ENCODE data around the gene MAGEA10. TPM values are rescaled to one million over a fixed set of nuclear protein-coding genes. Genes with fewer than 3 reads are reported as not detected.

The MAGEA10 gene
- total and polyA plus RNA-seq, 9 of the 15 experiments (the other 6 are each of a cell fraction or from before 2014, with no cell fraction given) = 0.06 to 0.45 (median 0.15) TPM; not detected in 4

DNA sequence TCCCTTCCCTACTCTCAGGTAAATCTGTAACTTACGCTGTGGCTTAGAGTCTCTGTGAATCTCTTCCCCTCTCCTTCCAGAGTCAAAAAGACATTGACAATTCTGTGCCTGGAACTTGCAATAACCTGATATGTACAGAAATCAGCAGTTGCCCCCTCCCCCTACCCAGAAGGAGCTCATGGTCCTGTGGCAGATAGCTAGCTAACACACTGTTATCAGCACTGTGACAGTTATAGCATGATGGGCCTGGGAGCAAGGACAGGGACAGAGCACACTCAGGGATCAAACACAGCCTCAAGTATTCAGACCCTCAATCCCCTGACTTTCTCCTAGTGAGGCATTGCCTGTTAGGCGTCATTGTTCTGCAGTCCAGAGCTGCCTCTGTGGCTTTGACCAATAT is 18.7 kb upstream of the MAGEA10 start (continued):
- no peak for TF ChIP-seq ZNF184 (CRISPR knock-in tag; IDR thresholded peaks at IDR 0.05)
- TF ChIP-seq HNRNPL (IDR thresholded peaks at IDR 0.05; ENCODE audit: low read depth, low read length) = no peak
- TF ChIP-seq KLF16 (IDR thresholded peaks at IDR 0.05) = 0 out of 2 replicates have a peak, but pooled peaks have one; percentile 26
- peak; percentile 49; the same call in 1 of the 2 replicates for TF ChIP-seq POLR2AphosphoS5 (IDR thresholded peaks at IDR 0.05; ENCODE audit: control insufficient read depth, insufficient read depth, low read depth, low read length)
- no peak for TF ChIP-seq PHF20 (IDR thresholded peaks at IDR 0.05; ENCODE audit: partially characterized antibody)
- no peak for TF ChIP-seq ZNF274 (IDR thresholded peaks at IDR 0.05; ENCODE audit: borderline replicate concordance, low read depth, low read length)
- no peak for TF ChIP-seq ZSCAN29 (IDR thresholded peaks at IDR 0.05)
- TF ChIP-seq, protein P1, sequence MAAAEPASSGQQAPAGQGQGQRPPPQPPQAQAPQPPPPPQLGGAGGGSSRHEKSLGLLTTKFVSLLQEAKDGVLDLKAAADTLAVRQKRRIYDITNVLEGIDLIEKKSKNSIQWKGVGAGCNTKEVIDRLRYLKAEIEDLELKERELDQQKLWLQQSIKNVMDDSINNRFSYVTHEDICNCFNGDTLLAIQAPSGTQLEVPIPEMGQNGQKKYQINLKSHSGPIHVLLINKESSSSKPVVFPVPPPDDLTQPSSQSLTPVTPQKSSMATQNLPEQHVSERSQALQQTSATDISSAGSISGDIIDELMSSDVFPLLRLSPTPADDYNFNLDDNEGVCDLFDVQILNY (CRISPR knock-in tag; IDR thresholded peaks at IDR 0.05) = no peak
- TF ChIP-seq CBX1 (IDR thresholded peaks at IDR 0.05; ENCODE audit: low read depth) = no peak
- no peak for TF ChIP-seq HSF4 (CRISPR knock-in tag; IDR thresholded peaks at IDR 0.05; ENCODE audit: borderline replicate concordance)
- TF ChIP-seq SIRT6 (IDR thresholded peaks at IDR 0.05; ENCODE audit: low read depth, low read length) = no peak
- TF ChIP-seq MCM7 (IDR thresholded peaks at IDR 0.05) = no peak
- no peak for TF ChIP-seq ETV1 (tag; conservative IDR thresholded peaks at IDR 0.05; ENCODE audit: low read depth)
- TF ChIP-seq, protein P2, sequence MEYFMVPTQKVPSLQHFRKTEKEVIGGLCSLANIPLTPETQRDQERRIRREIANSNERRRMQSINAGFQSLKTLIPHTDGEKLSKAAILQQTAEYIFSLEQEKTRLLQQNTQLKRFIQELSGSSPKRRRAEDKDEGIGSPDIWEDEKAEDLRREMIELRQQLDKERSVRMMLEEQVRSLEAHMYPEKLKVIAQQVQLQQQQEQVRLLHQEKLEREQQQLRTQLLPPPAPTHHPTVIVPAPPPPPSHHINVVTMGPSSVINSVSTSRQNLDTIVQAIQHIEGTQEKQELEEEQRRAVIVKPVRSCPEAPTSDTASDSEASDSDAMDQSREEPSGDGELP (CRISPR knock-in tag; IDR thresholded peaks at IDR 0.05; ENCODE audit: borderline replicate concordance) = peak; percentile 35
- TF ChIP-seq TRIM24 (IDR thresholded peaks at IDR 0.05) = peak; percentile 48 to 59; a peak in 3 of 4 replicates
- TF ChIP-seq, protein P3, sequence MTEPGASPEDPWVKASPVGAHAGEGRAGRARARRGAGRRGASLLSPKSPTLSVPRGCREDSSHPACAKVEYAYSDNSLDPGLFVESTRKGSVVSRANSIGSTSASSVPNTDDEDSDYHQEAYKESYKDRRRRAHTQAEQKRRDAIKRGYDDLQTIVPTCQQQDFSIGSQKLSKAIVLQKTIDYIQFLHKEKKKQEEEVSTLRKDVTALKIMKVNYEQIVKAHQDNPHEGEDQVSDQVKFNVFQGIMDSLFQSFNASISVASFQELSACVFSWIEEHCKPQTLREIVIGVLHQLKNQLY (CRISPR knock-in tag; conservative IDR thresholded peaks at IDR 0.05) = no peak
- TF ChIP-seq, protein P4, sequence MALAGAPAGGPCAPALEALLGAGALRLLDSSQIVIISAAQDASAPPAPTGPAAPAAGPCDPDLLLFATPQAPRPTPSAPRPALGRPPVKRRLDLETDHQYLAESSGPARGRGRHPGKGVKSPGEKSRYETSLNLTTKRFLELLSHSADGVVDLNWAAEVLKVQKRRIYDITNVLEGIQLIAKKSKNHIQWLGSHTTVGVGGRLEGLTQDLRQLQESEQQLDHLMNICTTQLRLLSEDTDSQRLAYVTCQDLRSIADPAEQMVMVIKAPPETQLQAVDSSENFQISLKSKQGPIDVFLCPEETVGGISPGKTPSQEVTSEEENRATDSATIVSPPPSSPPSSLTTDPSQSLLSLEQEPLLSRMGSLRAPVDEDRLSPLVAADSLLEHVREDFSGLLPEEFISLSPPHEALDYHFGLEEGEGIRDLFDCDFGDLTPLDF (CRISPR knock-in tag; IDR thresholded peaks at IDR 0.05) = no peak
- peak; percentile 59; the same call in 1 of the 2 replicates for TF ChIP-seq ZEB2 (IDR thresholded peaks at IDR 0.05)
- no peak for TF ChIP-seq ZNF311 (CRISPR knock-in tag; IDR thresholded peaks at IDR 0.05)
- no peak for TF ChIP-seq ZNF785 (CRISPR knock-in tag; IDR thresholded peaks at IDR 0.05)
- TF ChIP-seq RAD21 (CRISPR knock-in tag; conservative IDR thresholded peaks at IDR 0.05 in 1 of 2, IDR thresholded peaks at IDR 0.05 in 1 of 2) = peak in 1 of 2 experiments; percentile 22; a peak in 1 of 4 replicates
- TF ChIP-seq RCOR1 (IDR thresholded peaks at IDR 0.05; ENCODE audit: borderline replicate concordance in 1 of 2, low read depth in 2 of 2, low read length in 2 of 2) = peak in 1 of 2 experiments; percentile 84; a peak in 2 of 4 replicates
- peak; percentile 68 to 72 for TF ChIP-seq KDM1A (IDR thresholded peaks at IDR 0.05)
